Measurements from ENCODE around the gene LAMTOR4.

Gene LAMTOR4

DNA sequence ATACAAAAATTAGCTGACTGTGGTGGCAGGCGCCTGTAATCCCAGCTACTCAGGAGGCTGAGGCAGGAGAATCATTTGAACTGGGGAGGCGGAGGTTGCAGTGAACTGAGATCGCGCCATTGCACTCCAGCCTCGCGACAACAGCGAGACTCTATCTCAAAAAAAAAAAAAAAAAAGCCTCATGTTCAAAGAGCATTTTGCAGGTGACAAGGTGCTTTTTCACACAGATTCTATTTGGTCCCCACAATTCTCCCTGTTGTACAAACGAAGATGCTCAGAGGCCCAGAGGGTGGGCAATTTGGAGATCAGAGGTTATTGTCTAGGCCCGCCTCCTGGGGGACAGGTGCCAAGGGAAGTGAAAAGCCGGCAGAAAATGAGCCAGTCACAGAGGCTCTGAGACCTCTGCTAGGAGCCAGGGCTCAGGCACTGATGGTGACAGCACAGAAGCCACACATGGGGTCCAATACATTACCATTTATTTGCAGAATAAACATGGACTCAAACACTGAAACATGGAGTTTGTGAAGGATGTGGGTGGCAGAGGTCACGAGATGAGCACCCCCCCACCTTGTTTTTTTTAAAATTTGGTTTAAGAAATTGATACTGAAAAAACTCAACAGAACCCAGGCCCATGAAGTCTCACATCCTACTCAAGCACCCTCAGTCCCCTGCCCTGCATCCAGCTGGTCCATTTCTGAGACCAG, 20.6 kb downstream of the LAMTOR4 start:
- Histone ChIP-seq H3K4me1 (ENCODE audit: control insufficient read depth in 5 of 5, insufficient read depth in 5 of 5, low read length in 5 of 5) (peaks cover 0 to 34% (median 24%) of the 10 kb centered on the region in 5 donors), H3K4me3 (ENCODE audit: low read depth in 1 of 5, low read length in 5 of 5) (no peak overlapping the region), H3K27ac (ENCODE audit: low read depth, low read length) (no peak overlapping the region), H3K9ac (ENCODE audit: low read length in 5 of 5) (no peak overlapping the region), H3K27me3 (ENCODE audit: control insufficient read depth in 5 of 5, insufficient read depth in 4 of 5, low read length in 5 of 5) (peaks cover 9 to 40% (median 26%) of the 10 kb centered on the region in 5 donors), H3K36me3 (ENCODE audit: control insufficient read depth in 5 of 5, insufficient read depth in 5 of 5, low read length in 5 of 5) (no peaks in the 10 kb centered on the region), H3K9me3 (ENCODE audit: control insufficient read depth in 5 of 5, low read length in 5 of 5) (no peaks in the 10 kb centered on the region)

DNA sequence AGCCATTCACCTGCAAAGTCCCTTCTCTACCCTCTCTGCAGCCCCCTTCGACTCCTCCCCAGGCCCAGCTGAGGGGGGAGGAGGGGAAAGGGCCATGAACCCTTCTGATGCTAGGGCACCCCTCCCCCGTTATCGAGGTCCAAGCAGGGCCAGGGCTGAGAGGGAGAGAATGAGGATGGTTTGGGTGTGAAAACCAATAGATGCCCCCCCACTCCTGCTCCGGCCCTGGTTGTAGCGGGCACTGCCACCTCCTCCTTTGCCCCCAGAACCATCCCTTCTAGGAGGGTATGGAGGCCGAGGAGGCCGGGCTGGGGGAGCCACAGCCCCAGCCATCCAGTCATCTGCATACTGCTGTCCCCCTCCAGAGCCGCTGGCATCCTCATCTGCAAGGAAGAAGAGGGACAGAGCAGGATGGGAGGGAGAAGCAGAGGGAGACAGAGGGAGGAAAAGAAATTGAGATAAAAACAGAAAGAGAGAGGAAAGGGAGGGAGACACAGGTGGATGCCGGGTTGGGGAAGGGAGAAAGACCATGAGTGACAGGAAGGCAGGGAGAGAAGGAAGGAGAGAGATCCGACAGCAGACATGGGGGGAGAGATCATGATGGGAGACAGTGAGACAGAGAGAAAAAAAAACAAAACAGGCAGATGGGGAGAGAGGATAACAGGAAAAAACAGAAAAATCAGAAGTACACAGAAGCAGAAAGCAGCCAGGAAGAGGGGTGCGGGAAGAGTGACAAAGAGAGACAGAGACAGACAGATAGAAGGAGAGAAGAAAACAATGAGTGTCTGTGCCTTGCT, 21.6 kb downstream of the LAMTOR4 start:
- H3K9ac ChIP-seq (ENCODE audit: low read length in 5 of 5): no peak overlapping the region
- H3K4me1 ChIP-seq (ENCODE audit: control insufficient read depth in 5 of 5, insufficient read depth in 5 of 5, low read length in 5 of 5): peaks cover 0 to 34% (median 24%) of the 10 kb centered on the region in 5 donors
- peaks cover 9 to 40% (median 26%) of the 10 kb centered on the region in 5 donors for H3K27me3 ChIP-seq (ENCODE audit: control insufficient read depth in 5 of 5, insufficient read depth in 4 of 5, low read length in 5 of 5)
- no peaks in the 10 kb centered on the region for H3K9me3 ChIP-seq (ENCODE audit: control insufficient read depth in 5 of 5, low read length in 5 of 5)
- no peak overlapping the region for H3K4me3 ChIP-seq (ENCODE audit: low read depth in 1 of 5, low read length in 5 of 5)
- H3K27ac ChIP-seq (ENCODE audit: low read depth, low read length): no peak overlapping the region
- H3K36me3 ChIP-seq (ENCODE audit: control insufficient read depth in 5 of 5, insufficient read depth in 5 of 5, low read length in 5 of 5): no peaks in the 10 kb centered on the region

GRCh38 chr7:100171087-100171681, 22.5 kb downstream of the LAMTOR4 start:
- peaks cover 0 to 34% (median 24%) of the 10 kb centered on the region in 5 donors for H3K4me1 ChIP-seq (ENCODE audit: control insufficient read depth in 5 of 5, insufficient read depth in 5 of 5, low read length in 5 of 5)
- H3K27ac ChIP-seq (ENCODE audit: low read depth, low read length): no peak overlapping the region
- H3K4me3 ChIP-seq (ENCODE audit: low read depth in 1 of 5, low read length in 5 of 5): peak overlapping the region in 2 of 5 donors; percentile 22 to 37
- H3K9ac ChIP-seq (ENCODE audit: low read length in 5 of 5): no peak overlapping the region
- peaks cover 9 to 38% (median 24%) of the 10 kb centered on the region in 5 donors for H3K27me3 ChIP-seq (ENCODE audit: control insufficient read depth in 5 of 5, insufficient read depth in 4 of 5, low read length in 5 of 5)
- no peaks in the 10 kb centered on the region for H3K36me3 ChIP-seq (ENCODE audit: control insufficient read depth in 5 of 5, insufficient read depth in 5 of 5, low read length in 5 of 5)
- H3K9me3 ChIP-seq (ENCODE audit: control insufficient read depth in 5 of 5, low read length in 5 of 5): no peaks in the 10 kb centered on the region

DNA sequence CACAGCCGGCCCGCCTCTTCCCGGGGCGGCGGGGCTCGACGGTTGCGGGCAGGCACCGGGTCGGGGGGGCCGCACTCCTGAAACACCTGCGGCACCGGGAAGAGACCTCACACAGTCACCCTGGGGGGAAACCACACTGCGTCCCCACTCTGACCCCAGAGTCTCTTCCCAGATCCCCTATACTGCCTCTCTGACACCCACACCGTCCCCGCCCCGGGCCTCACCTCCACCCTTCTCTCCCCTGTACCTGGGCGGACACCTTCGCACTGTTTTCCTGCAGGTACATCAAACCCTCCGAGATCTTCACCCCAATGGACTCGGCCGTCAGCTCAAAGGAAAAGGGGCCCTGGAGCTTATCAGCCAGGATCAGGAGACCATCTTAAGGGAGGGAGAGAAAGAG, 23.1 kb downstream of the LAMTOR4 start:
- no peaks in the 10 kb centered on the region for H3K9me3 ChIP-seq (ENCODE audit: control insufficient read depth in 5 of 5, low read length in 5 of 5)
- H3K27me3 ChIP-seq (ENCODE audit: control insufficient read depth in 5 of 5, insufficient read depth in 4 of 5, low read length in 5 of 5): peaks cover 6 to 31% (median 18%) of the 10 kb centered on the region in 5 donors
- H3K4me3 ChIP-seq (ENCODE audit: low read depth in 1 of 5, low read length in 5 of 5): no peak overlapping the region
- H3K4me1 ChIP-seq (ENCODE audit: control insufficient read depth in 5 of 5, insufficient read depth in 5 of 5, low read length in 5 of 5): peaks cover 0 to 29% (median 21%) of the 10 kb centered on the region in 5 donors
- no peak overlapping the region for H3K27ac ChIP-seq (ENCODE audit: low read depth, low read length)
- no peaks in the 10 kb centered on the region for H3K36me3 ChIP-seq (ENCODE audit: control insufficient read depth in 5 of 5, insufficient read depth in 5 of 5, low read length in 5 of 5)
- no peak overlapping the region for H3K9ac ChIP-seq (ENCODE audit: low read length in 5 of 5)

DNA sequence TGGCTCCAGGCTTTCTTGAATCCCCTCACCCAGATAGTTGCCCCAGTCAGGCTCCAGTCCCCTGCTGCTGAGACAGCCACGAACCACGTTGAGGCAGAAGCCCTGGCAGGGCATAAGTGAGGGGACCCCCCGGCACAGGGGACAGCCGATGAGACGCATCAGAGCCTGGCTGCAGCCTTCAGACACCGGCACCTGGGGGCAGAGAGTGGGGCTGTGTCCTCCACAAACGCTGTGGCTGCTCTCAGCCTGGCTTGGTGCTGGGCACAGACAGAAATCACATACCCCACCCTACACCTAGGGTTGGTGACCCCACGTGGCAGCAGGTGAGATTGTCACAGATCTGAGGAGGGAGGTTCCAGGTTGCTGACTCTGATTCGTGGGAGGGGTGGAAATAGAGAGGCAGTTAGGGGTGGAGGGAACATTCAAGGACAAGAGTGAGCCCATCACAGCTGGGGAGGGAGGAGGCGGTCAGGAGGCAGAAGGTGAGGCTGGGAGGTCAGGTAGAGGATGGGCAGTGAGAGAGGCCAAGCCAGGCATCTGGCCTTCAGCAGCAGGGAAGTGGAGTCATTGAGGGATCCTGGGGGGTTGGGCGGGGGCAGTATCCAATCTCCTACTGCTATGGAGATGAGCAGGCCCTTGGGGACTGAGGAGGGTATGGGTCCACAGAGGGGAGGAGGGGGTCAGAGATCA, 25.2 kb downstream of the LAMTOR4 start:
- H3K4me3 ChIP-seq (ENCODE audit: low read depth in 1 of 5, low read length in 5 of 5): no peak overlapping the region
- no peak overlapping the region for H3K27ac ChIP-seq (ENCODE audit: low read depth, low read length)
- no peaks in the 10 kb centered on the region for H3K9me3 ChIP-seq (ENCODE audit: control insufficient read depth in 5 of 5, low read length in 5 of 5)
- peaks cover 0 to 21% (median 12%) of the 10 kb centered on the region in 5 donors for H3K4me1 ChIP-seq (ENCODE audit: control insufficient read depth in 5 of 5, insufficient read depth in 5 of 5, low read length in 5 of 5)
- H3K36me3 ChIP-seq (ENCODE audit: control insufficient read depth in 5 of 5, insufficient read depth in 5 of 5, low read length in 5 of 5): no peaks in the 10 kb centered on the region
- peaks cover 0 to 21% (median 17%) of the 10 kb centered on the region in 5 donors for H3K27me3 ChIP-seq (ENCODE audit: control insufficient read depth in 5 of 5, insufficient read depth in 4 of 5, low read length in 5 of 5)
- no peak overlapping the region for H3K9ac ChIP-seq (ENCODE audit: low read length in 5 of 5)

DNA sequence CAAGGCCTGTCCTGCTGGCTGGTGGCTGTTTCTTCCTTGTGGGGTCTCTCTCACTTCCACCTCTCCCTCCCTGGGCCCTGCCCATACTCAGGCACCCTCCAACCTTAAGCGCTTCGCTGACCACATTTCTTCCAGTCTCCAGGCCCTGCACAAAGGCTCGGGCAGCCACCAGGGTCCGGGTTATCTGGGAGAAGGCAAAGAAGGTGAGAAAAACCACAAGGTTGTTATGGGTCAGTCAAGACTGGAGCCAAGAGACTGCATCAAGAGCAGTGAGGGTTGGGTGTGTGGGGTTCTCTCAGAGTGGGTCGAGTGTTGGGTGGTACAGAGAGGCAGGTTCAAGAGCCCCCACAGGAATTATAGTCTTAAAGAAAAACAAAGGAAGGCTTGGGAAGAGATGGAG, 25.9 kb downstream of the LAMTOR4 start:
- Histone ChIP-seq H3K9me3 (ENCODE audit: control insufficient read depth in 5 of 5, low read length in 5 of 5) (no peaks in the 10 kb centered on the region), H3K27ac (ENCODE audit: low read depth, low read length) (no peak overlapping the region), H3K27me3 (ENCODE audit: control insufficient read depth in 5 of 5, insufficient read depth in 4 of 5, low read length in 5 of 5) (peaks cover 0 to 21% (median 17%) of the 10 kb centered on the region in 5 donors), H3K9ac (ENCODE audit: low read length in 5 of 5) (no peak overlapping the region), H3K4me3 (ENCODE audit: low read depth in 1 of 5, low read length in 5 of 5) (no peak overlapping the region), H3K36me3 (ENCODE audit: control insufficient read depth in 5 of 5, insufficient read depth in 5 of 5, low read length in 5 of 5) (no peaks in the 10 kb centered on the region), H3K4me1 (ENCODE audit: control insufficient read depth in 5 of 5, insufficient read depth in 5 of 5, low read length in 5 of 5) (peaks cover 0 to 21% (median 12%) of the 10 kb centered on the region in 5 donors)

- no peak overlapping the region for H3K9ac ChIP-seq (ENCODE audit: low read length in 5 of 5)
Measured at GRCh38 chr7:100175296-100175935, 26.7 kb downstream of the LAMTOR4 start.

DNA sequence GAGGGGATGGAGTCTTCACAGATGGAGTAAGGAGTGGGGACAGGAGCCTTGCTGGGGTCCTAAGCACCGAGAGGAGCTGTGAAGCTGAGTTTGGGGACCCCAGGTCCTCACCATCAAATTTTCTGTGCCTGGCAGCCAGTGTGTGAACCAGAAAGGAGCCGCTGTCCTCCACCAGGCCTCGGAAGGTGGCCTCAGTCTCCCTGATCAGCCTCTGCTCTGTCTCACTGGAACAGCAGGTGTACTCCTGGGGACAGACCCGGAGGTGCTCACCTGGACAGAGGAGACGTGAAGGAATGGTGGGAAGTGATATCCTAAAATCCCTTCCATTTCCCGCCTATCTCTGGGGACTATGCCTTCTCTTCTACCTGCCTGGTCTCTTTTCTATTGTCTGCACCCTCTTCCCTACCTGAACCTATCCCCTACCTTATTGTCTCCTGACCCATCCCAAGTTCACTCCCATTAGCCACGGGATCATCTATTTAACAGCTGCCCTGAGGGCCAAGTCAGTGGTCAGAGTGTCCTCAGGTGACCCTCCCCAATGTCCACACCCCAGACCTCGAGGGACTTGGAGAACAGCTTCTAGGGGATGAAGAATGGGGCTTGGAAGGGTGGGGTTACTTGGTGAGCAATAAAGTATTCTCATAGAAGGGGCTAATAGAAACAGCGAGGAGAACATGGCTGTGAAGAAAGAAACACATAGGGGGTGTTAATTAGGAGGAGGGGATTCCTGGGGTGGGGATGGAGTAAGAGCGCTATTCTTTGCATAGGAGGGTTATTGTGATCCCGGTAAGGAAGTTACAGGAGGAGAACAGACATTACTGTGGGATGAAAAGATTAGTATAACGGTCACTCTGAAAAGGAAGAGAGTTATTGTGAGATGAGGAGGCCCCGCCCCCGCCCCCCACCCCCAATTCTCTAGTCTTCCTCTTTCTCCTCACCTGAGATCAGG, 27.7 kb downstream of the LAMTOR4 start:
- peaks cover 2 to 16% (median 12%) of the 10 kb centered on the region in 5 donors for H3K4me1 ChIP-seq (ENCODE audit: control insufficient read depth in 5 of 5, insufficient read depth in 5 of 5, low read length in 5 of 5)
- no peaks in the 10 kb centered on the region for H3K9me3 ChIP-seq (ENCODE audit: control insufficient read depth in 5 of 5, low read length in 5 of 5)
- H3K27me3 ChIP-seq (ENCODE audit: control insufficient read depth in 5 of 5, insufficient read depth in 4 of 5, low read length in 5 of 5): peaks cover 0 to 13% (median 11%) of the 10 kb centered on the region in 5 donors
- peak overlapping the region in 1 of 5 donors; percentile 66 for H3K9ac ChIP-seq (ENCODE audit: low read length in 5 of 5)
- no peak overlapping the region for H3K27ac ChIP-seq (ENCODE audit: low read depth, low read length)
- H3K36me3 ChIP-seq (ENCODE audit: control insufficient read depth in 5 of 5, insufficient read depth in 5 of 5, low read length in 5 of 5): no peaks in the 10 kb centered on the region
- H3K4me3 ChIP-seq (ENCODE audit: low read depth in 1 of 5, low read length in 5 of 5): peak overlapping the region in 4 of 5 donors; percentile 62 to 68 (median 64)

More at GRCh38 chr7:100175296-100175935, 26.7 kb downstream of the LAMTOR4 start:
- no peak overlapping the region for H3K4me3 ChIP-seq (ENCODE audit: low read depth in 1 of 5, low read length in 5 of 5)
- no peak overlapping the region for H3K27ac ChIP-seq (ENCODE audit: low read depth, low read length)
- peaks cover 0 to 21% (median 12%) of the 10 kb centered on the region in 5 donors for H3K4me1 ChIP-seq (ENCODE audit: control insufficient read depth in 5 of 5, insufficient read depth in 5 of 5, low read length in 5 of 5)
- H3K9me3 ChIP-seq (ENCODE audit: control insufficient read depth in 5 of 5, low read length in 5 of 5): no peaks in the 10 kb centered on the region
- H3K36me3 ChIP-seq (ENCODE audit: control insufficient read depth in 5 of 5, insufficient read depth in 5 of 5, low read length in 5 of 5): no peaks in the 10 kb centered on the region
- H3K27me3 ChIP-seq (ENCODE audit: control insufficient read depth in 5 of 5, insufficient read depth in 4 of 5, low read length in 5 of 5): peaks cover 0 to 17% (median 13%) of the 10 kb centered on the region in 5 donors

All from subcutaneous abdominal adipose tissue (tissue), 5 donors.